Heart right ventricle (tissue), 16 donors: ENCODE data around the gene GPR173. TPM values are rescaled to one million over a fixed set of nuclear protein-coding genes. Genes with fewer than 3 reads are reported as not detected.

Experiments used
- ATAC-seq, 8 donors: fragments of 200-7000 bp; cut with Tn5 transposase; one replicate each; pipeline ENCODE4 v1.9.1; 2020; ENCODE audit warnings: mild to moderate bottlenecking in 8 of 8, moderate library complexity in 8 of 8, moderate number of reproducible peaks in 1 of 8
- DNase-seq, 2 donors: peaks; one replicate each; pipeline ENCODE4 v3.0.0-alpha.2; 2020
- H3K27ac ChIP-seq, 10 donors: fragments of 200-600 bp; sonication (generic) in 2 of 10; one replicate each; pipeline versions ENCODE4 v1.5.0 to v1.8.0; 2020 to 2022; ENCODE audit warnings: mild to moderate bottlenecking in 3 of 10
- H3K27me3 ChIP-seq, 7 donors: fragments of 200-600 bp; one replicate each; pipeline ENCODE4 v1.8.0; 2021 to 2022; ENCODE audit warnings: mild to moderate bottlenecking in 2 of 7
- H3K36me3 ChIP-seq, 9 donors: fragments of 200-600 bp; sonication (generic) in 1 of 9; one replicate each; pipeline versions ENCODE4 v1.5.0 to v1.8.0; 2020 to 2022; ENCODE audit warnings: mild to moderate bottlenecking in 2 of 9
- H3K4me1 ChIP-seq, 9 donors: fragments of 200-600 bp; sonication (generic) in 1 of 9; one replicate each; pipeline versions ENCODE4 v1.5.0 to v1.8.0; 2020 to 2022; ENCODE audit warnings: mild to moderate bottlenecking in 4 of 9
- H3K4me3 ChIP-seq, 10 donors: fragments of 200-600 bp; sonication (generic) in 2 of 10; one replicate each; pipeline versions ENCODE4 v1.5.0 to v1.8.0; 2020 to 2022; ENCODE audit warnings: mild to moderate bottlenecking in 7 of 10, moderate library complexity in 2 of 10
- H3K9me3 ChIP-seq, 11 donors: fragments of 200-600 bp in 10 of 11; sonication (generic) in 2 of 11; one replicate each; pipeline versions ENCODE4 v1.5.0 to v1.8.0; 2013 to 2022; ENCODE audit warnings: mild to moderate bottlenecking in 2 of 11, control low read depth in 1 of 11, moderate library complexity in 1 of 11
- CTCF ChIP-seq, 9 donors: fragments of 200-600 bp; sonication (generic) in 2 of 9; IDR thresholded peaks; one replicate each; pipeline versions ENCODE4 v1.5.0 to v1.8.0; 2021 to 2022; ENCODE audit warnings: antibody characterized with exemption in 9 of 9, mild to moderate bottlenecking in 5 of 9, moderate library complexity in 1 of 9
- WGBS, 2 donors: extraction: QIAGEN DNeasy Blood & Tissue Kit; methylation state at CpG; one replicate each; pipeline ENCODE4 v1.1.7; 2013; ENCODE audit warnings: inconsistent platforms in 1 of 2; 5-methylcytosine and 5-hydroxymethylcytosine counted together
- intact Hi-C, 10 donors: fragments of 100-400 bp; cut with DNase I; formaldehyde crosslinking; loops; one replicate each; pipeline versions ENCODE4 v1.11.1 to v1.14.2; 2022
- polyA plus RNA-seq, 2 donors: library from polyadenylated mRNA; stranded (reverse); fragments of 200-250 nt; gene quantifications; one replicate each; pipeline ENCODE4 v1.2.3, GENCODE V29; 2013
- total RNA-seq, 10 donors: library from RNA; stranded (reverse); fragmentation: NEBNext Ultra II Directional in 3 of 10; extraction: Animal tissue kit (Norgen Biotek cat#: 25700) in 3 of 10; gene quantifications; one replicate each; pipeline versions ENCODE4 v1.2.1 to v1.2.4, GENCODE V29; 2021 to 2023
- donor health status: Arrhythmogenic right ventricular cardiomyopathy.
- donor health status: ischemic (EF 13 %, LVEDD 7.1; RV severe dilation, severe dysfunction).
- donor health status: healthy with polysubstance abuse.
- donor health status: DM: no; HTN: yes; CAD: no.
- donor health status: DM: no; HTN: no; CAD: no.
- donor health status: ischemic (EF 25% LVEDD 6.9; RV normal size, moderate dysfunction).
- donor health status: ischemic (EF 25% LVEDD 5.7; RV mildly dilated, moderate dysfunction).
- donor health status: healthy.
- donor health status: DM: yes; HTN: yes; CAD: no.
- donor health status: Ischemic cardiomyopathy.
- donor health status: ischemic (EF 35%, LVEDD 5.7; RV mildly dilated, moderate dysfunction).
- donor health status: nonischemic (EF 11% LVEDD 7.7; RV severe dilation, severe dysfunction).
- donor health status: DM: yes; HTN: yes; CAD: no.
- donor health status: PGD.
- donor health status: ischemic (EF 29% LVEDD 5.4; RV normal size, mild dysfunction).
- donor health status: nonischemic (EF 23%, LVEDD 6.1; RV moderate dilation, normal function).

Gene GPR173
- total and polyA plus RNA-seq, 12 donors: 0.54 to 2.5 (median 0.73) TPM

GRCh38 chrX:53095796-53096195, 47.2 kb downstream of the GPR173 start:
- ATAC-seq: no peak
- Histone ChIP-seq H3K27me3 (peaks cover 0 to 4% (median 0%) of the 10 kb centered on the region in 7 donors), H3K36me3 (peaks cover 0 to 12% (median 0%) of the 10 kb centered on the region in 9 donors), H3K27ac (no peak overlapping the region), H3K4me3 (no peak overlapping the region), H3K4me1 (peaks cover 0 to 15% (median 8%) of the 10 kb centered on the region in 9 donors), H3K9me3 (no peaks in the 10 kb centered on the region)
- no peak for DNase-seq
- TF ChIP-seq CTCF (IDR thresholded peaks at IDR 0.05): no peak
- intact Hi-C loops: loop anchor here in 1 of 10 donors (10.0 kb wide), 1 partner anchor 129 kb away; the partner anchor contains the start of gene KDM5C
- WGBS, 2 donors: 71 to 83% methylated on average over 3 of the region's 3 CpGs

GRCh38 chrX:53114864-53115549, 66.4 kb downstream of the GPR173 start:
- no peaks in the 10 kb centered on the region for H3K9me3 ChIP-seq
- ATAC-seq (peak in 4 of 8 donors; percentile 14 to 68 (median 19)), DNase-seq (no peak)
- H3K4me3 ChIP-seq: no peak overlapping the region
- intact Hi-C loops: no loop called here
- H3K4me1 ChIP-seq: peaks cover 0 to 8% (median 0%) of the 10 kb centered on the region in 9 donors
- peak overlapping the region in 4 of 10 donors; percentile 42 to 62 (median 52) for H3K27ac ChIP-seq
- 93 to 96% methylated on average over 5 to 6 of the region's 6 CpGs for WGBS, 2 donors
- peaks cover 0 to 5% (median 0%) of the 10 kb centered on the region in 9 donors for H3K36me3 ChIP-seq
- peaks cover 0 to 11% (median 0%) of the 10 kb centered on the region in 7 donors for H3K27me3 ChIP-seq
- TF ChIP-seq CTCF (IDR thresholded peaks at IDR 0.05): no peak

GRCh38 chrX:53115550-53115874, 66.9 kb downstream of the GPR173 start:
- peaks cover 0 to 12% (median 0%) of the 10 kb centered on the region in 7 donors for H3K27me3 ChIP-seq
- intact Hi-C loops: no loop called here
- no peaks in the 10 kb centered on the region for H3K9me3 ChIP-seq
- no peak overlapping the region for H3K4me3 ChIP-seq
- 86 to 95% methylated on average over 2 of the region's 2 CpGs for WGBS, 2 donors
- DNase-seq: no peak
- peak in 2 of 8 donors; percentile 25 to 61 for ATAC-seq
- peaks cover 0 to 8% (median 0%) of the 10 kb centered on the region in 9 donors for H3K4me1 ChIP-seq
- H3K27ac ChIP-seq: peak overlapping the region in 6 of 10 donors; percentile 42 to 62 (median 51)
- no peak for TF ChIP-seq CTCF (IDR thresholded peaks at IDR 0.05)
- H3K36me3 ChIP-seq: peaks cover 0 to 5% (median 0%) of the 10 kb centered on the region in 9 donors

- ATAC-seq (peak in 7 of 8 donors; percentile 65 to 86 (median 71)), DNase-seq (peak in 1 of 2 donors; percentile 10)
- intact Hi-C loops: no loop called here
- Histone ChIP-seq H3K4me3 (peak overlapping the region in 3 of 10 donors; percentile 7 to 39 (median 11)), H3K9me3 (no peaks in the 10 kb centered on the region), H3K27ac (peak overlapping the region in 8 of 10 donors; percentile 32 to 62 (median 51)), H3K27me3 (peaks cover 0 to 17% (median 0%) of the 10 kb centered on the region in 7 donors), H3K36me3 (peaks cover 0 to 5% (median 0%) of the 10 kb centered on the region in 9 donors), H3K4me1 (peaks cover 0 to 8% (median 0%) of the 10 kb centered on the region in 9 donors)
- no peak for TF ChIP-seq CTCF (IDR thresholded peaks at IDR 0.05)
- 26 to 67% methylated on average over 3 of the region's 3 CpGs for WGBS, 2 donors
These were observed 67.5 kb downstream of the GPR173 start for GRCh38 chrX:53116101-53116500.
